Calu3 (cell line): ENCODE results near the gene CYTH1. TPM values are rescaled to one million over a fixed set of nuclear protein-coding genes. Genes with fewer than 3 reads are reported as not detected.

Experiments used
- BruUV-seq: library from RNA; stranded (reverse); fragments of 400-500 nt; replicated peaks from 2 replicates; lab custom pipeline; 2021; lab: Mats Ljungman, UMichigan
- CTCF ChIA-PET: fragments of 300-600 bp; sonication (Branson Sonifier 250); formaldehyde crosslinking; loops from one replicate; lab custom pipeline; 2022; ENCODE audit warnings: antibody characterized with exemption; lab: Charles Lee
- DNase-seq: peaks from one replicate; pipeline ENCODE4 v3.0.0; 2022
- H3K27ac Mint-ChIP-seq: one replicate; pipeline ENCODE4 v1.8.0; 2022; ENCODE audit warnings: mixed read lengths; ENCODE audit not compliant: unreplicated experiment
- H3K27me3 Mint-ChIP-seq: one replicate; pipeline ENCODE4 v1.8.0; 2022; ENCODE audit warnings: mixed read lengths; ENCODE audit not compliant: unreplicated experiment
- H3K36me3 Mint-ChIP-seq: one replicate; pipeline ENCODE4 v1.8.0; 2022; ENCODE audit warnings: mild to moderate bottlenecking, moderate library complexity, mixed read lengths; ENCODE audit not compliant: insufficient read depth, unreplicated experiment
- H3K4me1 Mint-ChIP-seq: one replicate; pipeline ENCODE4 v1.8.0; 2022; ENCODE audit warnings: mild to moderate bottlenecking, low read depth, mixed read lengths; ENCODE audit not compliant: unreplicated experiment
- H3K4me3 Mint-ChIP-seq: one replicate; pipeline ENCODE4 v1.8.0; 2022; ENCODE audit warnings: mild to moderate bottlenecking, low read depth, moderate library complexity, mixed read lengths; ENCODE audit not compliant: unreplicated experiment
- H3K9me3 Mint-ChIP-seq: one replicate; pipeline ENCODE4 v1.8.0; 2022; ENCODE audit warnings: low read depth, mixed read lengths; ENCODE audit not compliant: unreplicated experiment
- CTCF ChIP-seq: fragments of 200-600 bp; IDR thresholded peaks from one replicate; pipeline ENCODE4 v1.8.0; 2022; ENCODE audit warnings: antibody characterized with exemption; ENCODE audit not compliant: unreplicated experiment
- intact Hi-C: fragments of 100-400 bp; cut with micrococcal nuclease; formaldehyde crosslinking; loops from one replicate; pipeline ENCODE4 v1.10.0; 2022; ENCODE audit not compliant: unreplicated experiment
- total RNA-seq: library from RNA; stranded (reverse); gene quantifications from 2 replicates; pipeline ENCODE4 v1.2.3, GENCODE V29; 2022

CYTH1 gene
- total RNA-seq, 1 experiment from 2014 or later: 40.5 TPM

GRCh38 chr17:78764871-78765270, 17.2 kb downstream of the CYTH1 start:
- Mint-ChIP-seq H3K4me3 (no peak overlapping the region), H3K4me1 (no peaks in the 10 kb centered on the region), H3K27ac (no peak overlapping the region), H3K36me3 (no peaks in the 10 kb centered on the region), H3K9me3 (no peaks in the 10 kb centered on the region), H3K27me3 (no peaks in the 10 kb centered on the region)
- no peak for DNase-seq
- TF ChIP-seq CTCF: no peak
- CTCF ChIA-PET: no interaction called here
- intact Hi-C loops: no loop called here
- BruUV-seq: no TSS peak

- no peak for TF ChIP-seq CTCF
- H3K27ac Mint-ChIP-seq: no peak overlapping the region
- intact Hi-C loops: no loop called here
- no peak for DNase-seq
- no peaks in the 10 kb centered on the region for H3K27me3 Mint-ChIP-seq
- no peak overlapping the region for H3K4me3 Mint-ChIP-seq
- CTCF ChIA-PET: no interaction called here
- H3K4me1 Mint-ChIP-seq: no peaks in the 10 kb centered on the region
- no peaks in the 10 kb centered on the region for H3K36me3 Mint-ChIP-seq
- H3K9me3 Mint-ChIP-seq: no peaks in the 10 kb centered on the region
- no TSS peak for BruUV-seq
Observed at GRCh38 chr17:78763561-78763960, 18.5 kb downstream of the CYTH1 start.

GRCh38 chr17:78761789-78762406, 20.2 kb downstream of the CYTH1 start:
- Mint-ChIP-seq H3K27me3 (no peaks in the 10 kb centered on the region), H3K4me3 (no peak overlapping the region), H3K27ac (no peak overlapping the region), H3K4me1 (no peaks in the 10 kb centered on the region), H3K36me3 (no peaks in the 10 kb centered on the region), H3K9me3 (no peaks in the 10 kb centered on the region)
- DNase-seq: no peak
- BruUV-seq: no TSS peak
- intact Hi-C loops: no loop called here
- TF ChIP-seq CTCF: no peak
- CTCF ChIA-PET: no interaction called here

- intact Hi-C loops: no loop called here
- H3K4me1 Mint-ChIP-seq: no peaks in the 10 kb centered on the region
- no peaks in the 10 kb centered on the region for H3K9me3 Mint-ChIP-seq
- H3K27me3 Mint-ChIP-seq: no peaks in the 10 kb centered on the region
- no TSS peak for BruUV-seq
- no peaks in the 10 kb centered on the region for H3K36me3 Mint-ChIP-seq
- CTCF ChIA-PET: no interaction called here
- H3K4me3 Mint-ChIP-seq: no peak overlapping the region
- DNase-seq: no peak
- TF ChIP-seq CTCF: no peak
- H3K27ac Mint-ChIP-seq: no peak overlapping the region
Observed at GRCh38 chr17:78759969-78760352, 22.1 kb downstream of the CYTH1 start.
